Panc1 (cell line): ENCODE results near the gene CACNA2D3. TPM values are rescaled to one million over a fixed set of nuclear protein-coding genes. Genes with fewer than 3 reads are reported as not detected.

Experiments used
- ATAC-seq: fragments of 200-7000 bp; cut with Tn5 transposase; 2 replicates; pipeline ENCODE4 v1.9.1; 2020; ENCODE audit warnings: mild to moderate bottlenecking, moderate library complexity
- BruUV-seq: library from RNA; stranded (reverse); fragments of 400-500 nt; replicated peaks from 2 replicates; lab custom pipeline; 2021; lab: Mats Ljungman, UMichigan
- CTCF ChIA-PET: fragments of 300-600 bp; sonication (Branson Sonifier 250); formaldehyde crosslinking; loops from one replicate; lab custom pipeline; 2022; ENCODE audit warnings: antibody characterized with exemption; lab: Charles Lee
- POLR2A ChIA-PET: fragments of 300-600 bp; sonication (Branson Sonifier 250); formaldehyde crosslinking; loops from one replicate; lab custom pipeline; 2022; ENCODE audit warnings: antibody characterized with exemption; lab: Charles Lee
- DNase-seq: peaks from one replicate; pipeline ENCODE4 v3.0.0-alpha.2; 2010; ENCODE audit warnings: low read depth, low spot score
- H3K27ac ChIP-seq: 2 replicates; pipeline ENCODE4 v1.5.1; 2011; ENCODE audit warnings: mild to moderate bottlenecking, low read length, inconsistent platforms
- H3K27me3 ChIP-seq: fragments of 200-500 bp; sonication (Bioruptor generic); 2 replicates; pipeline ENCODE4 v1.6.0; 2014; ENCODE audit warnings: low read length, inconsistent platforms; ENCODE audit not compliant: control insufficient read depth, insufficient read depth
- H3K36me3 ChIP-seq: fragments of 200-500 bp; sonication (Bioruptor generic); 2 replicates; pipeline ENCODE4 v1.5.1; 2014; ENCODE audit warnings: inconsistent platforms, mild to moderate bottlenecking, low read length, moderate library complexity; ENCODE audit not compliant: control insufficient read depth, insufficient read depth
- H3K4me1 ChIP-seq: 2 replicates; pipeline ENCODE4 v1.5.1; 2011; ENCODE audit warnings: inconsistent platforms, mild to moderate bottlenecking, low read length, moderate library complexity; ENCODE audit not compliant: control insufficient read depth, insufficient read depth
- H3K4me3 ChIP-seq, 2 experiments: 2 replicates each; pipeline ENCODE4 v1.5.1; 2011 to 2012; ENCODE audit warnings: low read depth in 2 of 2, low read length in 2 of 2, mild to moderate bottlenecking in 2 of 2, inconsistent platforms in 1 of 2, moderate library complexity in 1 of 2
- H3K9me3 ChIP-seq: fragments of 200-500 bp; sonication (Bioruptor generic); 2 replicates; pipeline ENCODE4 v1.5.1; 2014; ENCODE audit warnings: low read depth, mild to moderate bottlenecking, inconsistent platforms, low read length, moderate library complexity; ENCODE audit not compliant: control insufficient read depth, insufficient read depth
- POLR2AphosphoS5 ChIP-seq: IDR thresholded peaks from 2 replicates; pipeline ENCODE4 v1.6.1; 2012; ENCODE audit warnings: mild to moderate bottlenecking, low read depth, low read length, moderate library complexity
- SIN3A ChIP-seq: IDR thresholded peaks from 2 replicates; pipeline ENCODE4 v1.6.1; 2012; ENCODE audit warnings: low read depth, mild to moderate bottlenecking, low read length, moderate library complexity, borderline replicate concordance; ENCODE audit not compliant: insufficient read depth
- TCF7L2 ChIP-seq: IDR thresholded peaks from 2 replicates; pipeline ENCODE4 v1.6.1; 2011; ENCODE audit warnings: mild to moderate bottlenecking, low read depth, low read length, inconsistent platforms
- in situ Hi-C: cut with HindIII; loops from 2 replicates; pipeline ENCODE4 v1.10.0; 2016; ENCODE audit warnings: low sequenced_read_pairs, low pct_unique_long_range_greater_than_20kb
- intact Hi-C: fragments of 100-400 bp; cut with micrococcal nuclease; formaldehyde crosslinking; loops from one replicate; pipeline ENCODE4 v1.10.0; 2022; ENCODE audit not compliant: unreplicated experiment
- total RNA-seq: library from RNA; stranded (reverse); gene quantifications from one replicate; pipeline ENCODE4 v1.2.1, GENCODE V29; 2021; ENCODE audit not compliant: unreplicated experiment
- TF ChIP-seq, protein P1 (sequence below): fragments of 450-650 bp; IDR thresholded peaks from 2 replicates; pipeline ENCODE4 v1.5.1; 2017; ENCODE audit warnings: mild to moderate bottlenecking
- TF ChIP-seq, protein P2 (sequence below), 2 experiments: IDR thresholded peaks; 2 replicates each; pipeline ENCODE4 v1.6.1; 2011 to 2012; ENCODE audit warnings: low read depth in 2 of 2, control low read depth in 1 of 2, low read length in 1 of 2, mild to moderate bottlenecking in 1 of 2, moderate library complexity in 1 of 2; ENCODE audit not compliant: insufficient read depth in 1 of 2

CACNA2D3 gene
- total RNA-seq, 1 experiment from 2014 or later, result 0.41 TPM

DNA sequence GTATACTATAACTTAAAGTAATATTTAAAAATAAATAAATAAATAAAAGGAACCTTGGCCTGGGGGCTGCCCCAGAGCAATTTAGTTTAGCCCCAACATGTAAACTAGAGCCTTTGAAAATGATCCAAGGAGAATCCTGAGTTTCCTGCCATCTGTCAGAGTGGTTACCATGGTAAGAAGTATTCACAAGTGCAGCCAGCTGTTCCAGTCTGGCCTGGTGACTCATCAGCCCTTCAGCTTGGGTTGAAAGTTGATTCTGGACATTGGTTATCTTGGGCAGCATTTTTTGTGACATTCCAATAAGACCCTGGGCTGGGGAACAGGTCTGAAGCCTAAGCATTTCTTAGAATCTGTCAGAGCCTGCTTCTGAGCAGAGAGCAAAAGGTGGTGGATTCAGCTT, 878.2 kb downstream of the CACNA2D3 start:
- intact Hi-C loops, result no loop called here
- ChIA-PET CTCF (no interaction called here), POLR2A (interaction anchor here (0.7 kb wide), 1 partner anchor 46 kb away, joined by 3 read pairs; no protein-coding TSS in a partner anchor)
- BruUV-seq, result no TSS peak
- H3K4me3 ChIP-seq, result no peak overlapping the region
- H3K9me3 ChIP-seq, result no peaks in the 10 kb centered on the region
- DNase-seq (no peak), ATAC-seq (no peak)
- H3K4me1 ChIP-seq, result no peaks in the 10 kb centered on the region
- TF ChIP-seq, protein P1, sequence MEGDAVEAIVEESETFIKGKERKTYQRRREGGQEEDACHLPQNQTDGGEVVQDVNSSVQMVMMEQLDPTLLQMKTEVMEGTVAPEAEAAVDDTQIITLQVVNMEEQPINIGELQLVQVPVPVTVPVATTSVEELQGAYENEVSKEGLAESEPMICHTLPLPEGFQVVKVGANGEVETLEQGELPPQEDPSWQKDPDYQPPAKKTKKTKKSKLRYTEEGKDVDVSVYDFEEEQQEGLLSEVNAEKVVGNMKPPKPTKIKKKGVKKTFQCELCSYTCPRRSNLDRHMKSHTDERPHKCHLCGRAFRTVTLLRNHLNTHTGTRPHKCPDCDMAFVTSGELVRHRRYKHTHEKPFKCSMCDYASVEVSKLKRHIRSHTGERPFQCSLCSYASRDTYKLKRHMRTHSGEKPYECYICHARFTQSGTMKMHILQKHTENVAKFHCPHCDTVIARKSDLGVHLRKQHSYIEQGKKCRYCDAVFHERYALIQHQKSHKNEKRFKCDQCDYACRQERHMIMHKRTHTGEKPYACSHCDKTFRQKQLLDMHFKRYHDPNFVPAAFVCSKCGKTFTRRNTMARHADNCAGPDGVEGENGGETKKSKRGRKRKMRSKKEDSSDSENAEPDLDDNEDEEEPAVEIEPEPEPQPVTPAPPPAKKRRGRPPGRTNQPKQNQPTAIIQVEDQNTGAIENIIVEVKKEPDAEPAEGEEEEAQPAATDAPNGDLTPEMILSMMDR, result no peak
- TF ChIP-seq, protein P2, sequence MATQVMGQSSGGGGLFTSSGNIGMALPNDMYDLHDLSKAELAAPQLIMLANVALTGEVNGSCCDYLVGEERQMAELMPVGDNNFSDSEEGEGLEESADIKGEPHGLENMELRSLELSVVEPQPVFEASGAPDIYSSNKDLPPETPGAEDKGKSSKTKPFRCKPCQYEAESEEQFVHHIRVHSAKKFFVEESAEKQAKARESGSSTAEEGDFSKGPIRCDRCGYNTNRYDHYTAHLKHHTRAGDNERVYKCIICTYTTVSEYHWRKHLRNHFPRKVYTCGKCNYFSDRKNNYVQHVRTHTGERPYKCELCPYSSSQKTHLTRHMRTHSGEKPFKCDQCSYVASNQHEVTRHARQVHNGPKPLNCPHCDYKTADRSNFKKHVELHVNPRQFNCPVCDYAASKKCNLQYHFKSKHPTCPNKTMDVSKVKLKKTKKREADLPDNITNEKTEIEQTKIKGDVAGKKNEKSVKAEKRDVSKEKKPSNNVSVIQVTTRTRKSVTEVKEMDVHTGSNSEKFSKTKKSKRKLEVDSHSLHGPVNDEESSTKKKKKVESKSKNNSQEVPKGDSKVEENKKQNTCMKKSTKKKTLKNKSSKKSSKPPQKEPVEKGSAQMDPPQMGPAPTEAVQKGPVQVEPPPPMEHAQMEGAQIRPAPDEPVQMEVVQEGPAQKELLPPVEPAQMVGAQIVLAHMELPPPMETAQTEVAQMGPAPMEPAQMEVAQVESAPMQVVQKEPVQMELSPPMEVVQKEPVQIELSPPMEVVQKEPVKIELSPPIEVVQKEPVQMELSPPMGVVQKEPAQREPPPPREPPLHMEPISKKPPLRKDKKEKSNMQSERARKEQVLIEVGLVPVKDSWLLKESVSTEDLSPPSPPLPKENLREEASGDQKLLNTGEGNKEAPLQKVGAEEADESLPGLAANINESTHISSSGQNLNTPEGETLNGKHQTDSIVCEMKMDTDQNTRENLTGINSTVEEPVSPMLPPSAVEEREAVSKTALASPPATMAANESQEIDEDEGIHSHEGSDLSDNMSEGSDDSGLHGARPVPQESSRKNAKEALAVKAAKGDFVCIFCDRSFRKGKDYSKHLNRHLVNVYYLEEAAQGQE (IDR thresholded peaks at IDR 0.05; ENCODE audit: insufficient read depth in 1 of 2, low read depth in 2 of 2, low read length in 1 of 2), result no peak
- no peak for TF ChIP-seq POLR2AphosphoS5
- TF ChIP-seq SIN3A, result no peak
- TF ChIP-seq TCF7L2, result no peak
- no peaks in the 10 kb centered on the region for H3K36me3 ChIP-seq
- in situ Hi-C loops, result no loop called here
- no peaks in the 10 kb centered on the region for H3K27me3 ChIP-seq
- H3K27ac ChIP-seq, result no peak overlapping the region

DNA sequence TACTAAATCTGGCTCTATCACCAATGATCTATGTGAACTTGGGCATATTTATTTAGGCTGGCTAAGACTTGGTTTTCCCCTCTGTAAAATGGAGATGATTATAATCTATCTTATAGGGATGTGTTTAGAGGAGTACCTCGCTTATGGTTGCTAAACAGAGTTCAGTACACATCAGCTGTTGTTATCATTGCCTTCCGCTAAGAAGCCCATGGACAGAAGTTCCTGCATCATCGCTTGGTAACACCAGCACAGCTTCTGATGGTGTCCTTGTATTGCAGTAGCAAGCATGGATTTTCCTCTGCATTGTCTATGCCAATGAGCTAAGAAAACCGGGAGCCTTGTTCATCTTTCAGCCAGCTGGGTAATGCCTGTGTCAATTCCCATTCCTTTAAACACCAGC, 878.6 kb downstream of the CACNA2D3 start:
- Histone ChIP-seq H3K36me3 (no peaks in the 10 kb centered on the region), H3K27me3 (no peaks in the 10 kb centered on the region), H3K9me3 (no peaks in the 10 kb centered on the region), H3K27ac (no peak overlapping the region), H3K4me1 (no peaks in the 10 kb centered on the region), H3K4me3 (no peak overlapping the region)
- no peak for DNase-seq
- in situ Hi-C loops, result no loop called here
- no TSS peak for BruUV-seq
- intact Hi-C loops, result no loop called here
- no peak for TF ChIP-seq SIN3A
- no peak for TF ChIP-seq TCF7L2
- TF ChIP-seq, protein P1, result no peak
- TF ChIP-seq, protein P2 (IDR thresholded peaks at IDR 0.05; ENCODE audit: insufficient read depth in 1 of 2, low read depth in 2 of 2, low read length in 1 of 2), result no peak
- TF ChIP-seq POLR2AphosphoS5, result no peak
- ChIA-PET POLR2A (interaction anchor here (0.7 kb wide), 1 partner anchor 47 kb away, joined by 3 read pairs; no protein-coding TSS in a partner anchor), CTCF (no interaction called here)
- ATAC-seq, result no peak
